Activated CD4-positive, alpha-beta memory T cell treated with anti-CD3 and anti-CD28 coated beads, Interleukin-2, amount 10 ng/mL, durations not matched to agents 7 days and 5 days (primary cell): ENCODE measurements around the gene NUDT16L1. TPM values are rescaled to one million over a fixed set of nuclear protein-coding genes. Genes with fewer than 3 reads are reported as not detected.

Source experiments
- CTCF ChIA-PET: fragments of 350-600 bp; sonication (Branson Sonifier 250); formaldehyde crosslinking; loops from one replicate; lab custom pipeline; 2021; ENCODE audit warnings: antibody characterized with exemption, inconsistent platforms; lab: Charles Lee
- POLR2A ChIA-PET: fragments of 350-600 bp; sonication (Branson Sonifier 250); formaldehyde crosslinking; loops from one replicate; lab custom pipeline; 2021; ENCODE audit warnings: antibody characterized with exemption; lab: Charles Lee
- DNase-seq: peaks from one replicate; pipeline ENCODE4 v3.0.0-alpha.2; 2020
- H3K27ac Mint-ChIP-seq: one replicate; pipeline ENCODE4 v1.8.0; 2021; ENCODE audit warnings: mild to moderate bottlenecking, mixed read lengths
- H3K27me3 Mint-ChIP-seq: one replicate; pipeline ENCODE4 v1.8.0; 2021; ENCODE audit warnings: mixed read lengths
- H3K36me3 Mint-ChIP-seq: one replicate; pipeline ENCODE4 v1.8.0; 2021; ENCODE audit warnings: low read depth, mixed read lengths
- H3K4me1 Mint-ChIP-seq: one replicate; pipeline ENCODE4 v1.8.0; 2021; ENCODE audit warnings: mixed read lengths
- H3K4me3 Mint-ChIP-seq: one replicate; pipeline ENCODE4 v1.8.0; 2021; ENCODE audit warnings: mild to moderate bottlenecking, mixed read lengths
- H3K9me3 Mint-ChIP-seq: one replicate; pipeline ENCODE4 v1.8.0; 2021; ENCODE audit warnings: mixed read lengths
- total RNA-seq, 2 experiments: library from RNA; stranded (reverse); gene quantifications; one replicate each; pipeline ENCODE4 v1.2.3, GENCODE V29; 2021

Gene NUDT16L1
- total RNA-seq, 2 experiments from 2014 or later: 24.2 to 25.5 TPM

DNA sequence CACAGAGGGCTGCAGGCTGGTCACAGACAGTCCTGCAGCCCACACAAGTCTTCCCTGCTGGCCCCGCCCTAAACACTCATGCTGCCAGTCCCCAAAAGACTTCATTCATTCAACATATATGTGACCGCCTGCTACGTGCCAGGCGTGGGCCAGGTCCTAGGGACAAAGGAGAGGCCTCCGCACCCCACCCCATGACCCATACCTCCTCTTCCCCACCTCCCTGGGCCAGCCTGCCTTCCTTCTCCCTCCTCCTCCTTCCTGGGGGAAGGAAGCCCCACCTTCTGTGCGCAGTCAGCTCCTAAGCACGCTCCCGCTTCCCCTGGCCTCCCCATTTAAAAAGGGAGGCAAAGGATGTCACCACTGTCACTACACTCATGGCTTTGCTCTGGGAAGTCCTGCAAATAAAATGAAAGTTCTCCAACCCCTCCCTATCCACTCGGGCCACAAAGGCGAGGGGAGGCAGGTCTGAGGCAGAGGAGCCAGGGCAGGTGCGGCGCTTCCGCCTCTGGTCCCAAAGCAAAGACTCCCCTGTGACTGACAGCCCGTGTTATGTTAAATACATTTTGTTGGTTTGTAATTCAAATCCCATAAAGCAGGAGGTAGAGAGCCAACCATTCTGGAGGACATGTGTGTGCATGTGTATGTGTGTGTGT is 50.0 kb downstream of the NUDT16L1 start:
- ChIA-PET CTCF (no interaction called here), POLR2A (no interaction called here)
- Mint-ChIP-seq H3K27me3 (no peaks in the 10 kb centered on the region), H3K4me3 (no peak overlapping the region), H3K36me3 (no peaks in the 10 kb centered on the region), H3K9me3 (no peaks in the 10 kb centered on the region), H3K4me1 (peaks cover 12% of the 10 kb centered on the region), H3K27ac (no peak overlapping the region)
- DNase-seq: no peak

GRCh38 chr16:4744555-4745273 is 51.4 kb downstream of the NUDT16L1 start:
- CTCF ChIA-PET: no interaction called here
- no peak for DNase-seq
- Mint-ChIP-seq H3K36me3 (no peaks in the 10 kb centered on the region), H3K4me1 (peaks cover 12% of the 10 kb centered on the region), H3K27ac (no peak overlapping the region), H3K27me3 (no peaks in the 10 kb centered on the region), H3K4me3 (no peak overlapping the region), H3K9me3 (no peaks in the 10 kb centered on the region)
- POLR2A ChIA-PET: no interaction called here

- H3K27me3 Mint-ChIP-seq: no peaks in the 10 kb centered on the region
- no peak overlapping the region for H3K27ac Mint-ChIP-seq
- H3K4me3 Mint-ChIP-seq: no peak overlapping the region
- H3K36me3 Mint-ChIP-seq: no peaks in the 10 kb centered on the region
- no peak for DNase-seq
- H3K4me1 Mint-ChIP-seq: peaks cover 12% of the 10 kb centered on the region
- ChIA-PET POLR2A (no interaction called here), CTCF (no interaction called here)
- no peaks in the 10 kb centered on the region for H3K9me3 Mint-ChIP-seq
Measured at GRCh38 chr16:4745274-4745569, 51.9 kb downstream of the NUDT16L1 start.

Other genes starting within 250 kb of the NUDT16L1 start
- gene NMRAL1, start 218.9 kb upstream of the NUDT16L1 start, total RNA-seq: 10 to 100 TPM; 49.5 to 56.2 TPM
- 10 to 100 TPM; 77.4 to 83.4 TPM for gene HMOX2, start 217.2 kb upstream of the NUDT16L1 start, total RNA-seq
- 10 to 100 TPM; 28.7 to 30.7 TPM for gene CDIP1, start 154.8 kb upstream of the NUDT16L1 start, total RNA-seq
- under 1 TPM in 1 of 2 experiments, not detected in 1; 0.05 TPM for gene C16orf96, start 137.2 kb upstream of the NUDT16L1 start, total RNA-seq
- 10 to 100 TPM; 15.9 to 19.3 TPM for gene UBALD1, start 78.7 kb upstream of the NUDT16L1 start, total RNA-seq
- 10 to 100 TPM; 71.8 to 73.3 TPM for gene MGRN1, start 68.7 kb upstream of the NUDT16L1 start, total RNA-seq
- 10 to 100 TPM in 1 of 2 experiments, 1 to 10 TPM in 1; 10.0 to 10.2 TPM for gene ANKS3, start 40.7 kb downstream of the NUDT16L1 start, total RNA-seq
- not detected for gene DNAAF8, start 41.0 kb downstream of the NUDT16L1 start, total RNA-seq
- 10 to 100 TPM; 14.7 to 15.3 TPM for gene ZNF500, start 73.6 kb downstream of the NUDT16L1 start, total RNA-seq
- gene SEPTIN12, start 94.8 kb downstream of the NUDT16L1 start, total RNA-seq: not detected
- gene SMIM22, start 101.8 kb downstream of the NUDT16L1 start, total RNA-seq: not detected
- 1 to 10 TPM; 5.9 to 6.9 TPM for gene ROGDI, start 109.1 kb downstream of the NUDT16L1 start, total RNA-seq
- gene GLYR1, start 153.7 kb downstream of the NUDT16L1 start, total RNA-seq: 10 to 100 TPM; 80.4 to 85.4 TPM
- gene UBN1, start 153.9 kb downstream of the NUDT16L1 start, total RNA-seq: 10 to 100 TPM; 39.2 to 39.6 TPM
- under 1 TPM in 1 of 2 experiments, not detected in 1; 0.08 TPM for gene PPL, start 243.6 kb downstream of the NUDT16L1 start, total RNA-seq